GM21528 (cell line): ENCODE results near the gene ZNF566.
"Not testable (repeated sequence)": the region's sequence is repeated elsewhere in the genome, so short reads cannot be mapped to it uniquely, and the experiment has no call there.

ENCODE experiments used
- ATAC-seq: cut with Tn5 transposase; IDR thresholded peaks from one replicate; pipeline ENCODE4 v1.9.1; 2021; ENCODE audit warnings: mild to moderate bottlenecking, moderate library complexity; ENCODE audit not compliant: unreplicated experiment, low FRiP score

Gene ZNF566

DNA sequence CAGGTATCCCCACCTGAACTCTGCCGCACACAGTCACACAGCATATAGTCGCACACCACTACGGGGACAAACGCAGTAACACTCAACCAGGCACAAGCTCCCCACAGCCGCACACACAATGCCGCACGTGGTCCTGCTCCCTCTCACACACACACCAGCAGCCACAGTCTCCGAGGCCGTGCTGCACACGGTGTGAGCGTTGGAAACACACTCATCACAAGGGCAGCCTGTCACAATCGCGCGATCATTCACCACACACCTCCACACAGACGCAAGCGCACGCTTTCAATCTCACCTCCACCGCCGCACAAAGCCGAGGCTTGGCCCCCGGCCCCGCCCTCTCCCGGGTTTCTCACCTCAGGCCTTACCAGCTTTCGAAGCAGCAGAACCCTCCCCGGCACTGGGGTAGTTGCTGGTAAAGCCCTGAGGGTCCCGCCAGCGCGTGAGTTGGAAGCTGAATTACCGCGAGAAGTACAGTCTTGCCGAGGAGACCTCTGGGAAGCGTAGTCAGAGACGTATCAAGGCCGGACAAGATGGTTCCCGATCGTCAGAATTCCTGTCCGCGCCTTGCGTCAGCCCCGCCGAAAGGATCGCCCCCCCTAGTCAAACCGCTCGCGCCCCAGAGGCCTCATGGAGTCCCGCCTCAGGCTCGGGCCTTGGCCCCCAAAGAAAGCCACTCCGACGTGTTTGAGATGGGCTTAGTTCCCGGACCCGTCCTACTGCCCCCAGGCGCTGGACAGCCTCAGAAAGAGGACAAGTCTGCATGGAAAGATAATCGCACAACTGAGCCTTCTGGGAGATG is at the start of gene ZNF566:
Gene ZNF566, minus strand, starts transcription at position 444 of the 802 bp plus-strand sequence. CDS start 13,004 bp downstream, outside the sequence.
- peak; percentile 87 for ATAC-seq

DNA sequence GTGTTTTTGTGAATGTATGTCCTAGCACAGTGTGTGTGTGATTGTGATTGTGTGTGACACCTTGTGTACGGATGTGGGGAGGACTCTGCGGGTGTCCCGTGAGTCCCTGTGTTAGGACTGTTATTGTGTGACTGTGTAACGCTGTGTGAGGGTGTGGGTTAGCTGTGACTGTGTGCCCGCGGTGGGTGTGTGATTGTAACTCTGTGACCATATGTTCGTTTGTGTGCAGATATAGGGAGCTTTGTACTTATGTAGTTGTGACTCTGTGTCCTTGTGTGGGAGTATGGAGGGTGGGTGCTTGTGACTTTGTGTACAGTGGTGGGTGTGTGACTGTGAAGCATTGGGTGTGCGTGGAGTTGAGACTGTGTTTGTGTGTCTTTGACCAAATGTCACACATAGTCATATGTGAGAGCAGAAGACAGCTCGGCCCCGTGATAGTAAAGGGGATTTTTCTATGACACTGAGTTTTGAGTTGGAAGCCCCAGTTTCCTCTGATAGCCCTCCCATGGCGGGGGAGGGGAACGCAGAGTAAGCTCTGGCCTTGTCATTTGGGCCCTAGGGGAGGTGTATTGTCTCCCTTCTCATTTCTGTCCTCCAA is 39.7 kb upstream of the ZNF566 start:
- peak; percentile 16 for ATAC-seq

DNA sequence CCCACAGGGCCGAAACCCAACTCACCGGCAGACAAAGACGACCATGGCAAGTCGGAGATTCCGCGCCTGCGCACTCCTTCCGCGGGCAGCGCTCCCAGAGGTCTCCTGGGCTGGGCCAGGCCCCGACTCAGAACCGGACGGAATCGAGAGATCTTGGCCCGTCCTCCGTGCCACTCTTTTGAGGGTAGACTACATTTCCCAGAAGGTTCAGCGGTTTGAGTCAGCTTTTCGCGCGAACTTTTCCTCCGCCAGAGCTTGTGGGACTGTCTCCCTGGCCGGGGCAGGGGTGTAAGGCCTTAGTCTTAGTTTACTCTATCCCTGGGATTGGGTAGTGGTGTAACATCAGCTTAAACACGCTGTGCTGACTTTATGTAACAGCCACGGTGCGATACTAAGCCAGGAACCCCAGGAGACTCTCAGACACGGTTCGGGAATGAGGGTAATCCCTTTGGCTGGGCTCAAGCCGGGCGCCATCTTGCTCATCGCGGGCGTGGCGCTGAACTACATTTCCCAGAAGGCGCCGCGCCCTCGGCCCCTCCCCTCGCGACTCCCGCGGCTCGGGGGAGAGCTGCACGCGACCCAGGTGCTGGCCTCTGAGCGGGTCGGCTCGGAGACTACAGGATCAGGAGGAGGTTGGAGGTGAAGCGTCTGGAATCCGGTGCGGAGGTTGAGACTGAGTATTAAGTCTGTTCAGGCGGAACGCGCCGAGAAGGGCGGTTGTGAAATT is 39.0 kb upstream of the ZNF566 start, which contains the start of gene ZNF260:
Gene ZNF260, minus strand, starts transcription at position 78 of the 727 bp plus-strand sequence. CDS start 13,033 bp downstream, outside the sequence.
- ATAC-seq, result peak; percentile 85

DNA sequence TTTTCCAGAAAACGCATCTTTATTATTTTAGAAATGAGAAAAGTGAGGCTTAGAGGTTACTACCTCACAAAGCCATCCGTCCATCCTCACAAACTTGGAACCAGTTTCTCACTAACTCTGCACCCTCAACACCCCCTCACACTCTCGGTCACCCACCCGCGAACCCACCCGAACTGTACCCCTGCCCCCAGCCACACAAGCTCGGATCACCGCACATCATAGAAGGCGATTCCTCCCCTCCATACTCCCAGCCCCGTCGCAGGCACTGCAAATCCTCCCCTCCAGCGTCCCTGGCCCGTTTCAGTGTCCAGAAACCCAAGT is 38.5 kb upstream of the ZNF566 start:
- no peak for ATAC-seq

DNA sequence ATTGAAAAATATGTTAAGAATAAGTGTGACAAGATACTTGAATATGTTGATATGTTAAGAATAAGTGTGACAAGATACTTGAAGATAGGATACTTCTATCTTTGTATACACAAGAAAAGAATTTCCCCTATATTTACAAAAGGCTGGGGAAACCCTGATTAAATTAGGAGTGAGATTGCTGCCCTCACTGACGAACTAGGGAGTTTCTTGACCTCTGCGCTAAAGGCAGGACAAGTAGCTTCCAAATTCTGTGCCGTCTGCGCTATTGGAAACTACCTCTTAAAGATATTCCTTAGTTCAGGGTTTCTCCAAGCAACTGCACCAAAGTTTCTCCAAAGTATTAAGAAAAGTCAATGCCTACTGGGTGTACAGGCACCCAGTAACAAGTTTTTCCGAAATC is 38.0 kb upstream of the ZNF566 start:
- no peak for ATAC-seq

DNA sequence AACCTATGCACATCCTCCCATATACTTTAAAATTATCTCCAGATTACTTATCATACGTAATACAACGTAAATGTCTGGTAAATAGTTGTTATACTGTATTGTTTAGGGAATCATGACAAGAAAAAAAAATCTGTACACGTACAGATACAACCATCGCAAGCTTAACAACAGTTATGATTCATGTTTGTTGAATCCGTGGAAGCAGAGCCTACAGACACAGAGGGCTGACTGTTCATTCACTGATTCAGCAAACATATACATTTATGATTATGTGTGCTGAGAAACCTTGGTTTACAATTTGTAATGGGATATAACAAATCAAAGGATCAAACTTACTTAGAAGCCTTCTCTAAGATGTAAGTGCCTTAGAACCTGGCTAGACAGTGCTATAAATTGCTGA is 37.2 kb upstream of the ZNF566 start:
- ATAC-seq, result no peak

DNA sequence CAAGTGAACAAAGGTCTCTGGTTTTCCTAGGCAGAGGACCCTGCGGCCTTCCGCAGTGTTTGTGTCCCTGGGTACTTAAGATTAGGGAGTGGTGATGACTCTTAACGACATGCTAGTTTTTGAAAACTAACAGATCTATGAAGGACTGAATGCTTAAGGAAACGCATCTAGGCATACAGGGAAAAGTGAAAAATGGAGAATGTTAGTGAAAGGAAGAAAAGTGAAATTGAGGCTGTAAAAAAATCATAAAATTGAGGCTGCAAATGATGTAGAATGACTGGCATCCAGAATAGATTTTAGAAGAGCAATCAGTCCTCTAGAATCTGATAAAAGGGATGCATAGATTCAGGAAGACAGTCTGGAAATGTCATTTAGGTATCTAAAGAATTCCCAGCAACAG is 35.3 kb upstream of the ZNF566 start:
- ATAC-seq, result no peak

DNA sequence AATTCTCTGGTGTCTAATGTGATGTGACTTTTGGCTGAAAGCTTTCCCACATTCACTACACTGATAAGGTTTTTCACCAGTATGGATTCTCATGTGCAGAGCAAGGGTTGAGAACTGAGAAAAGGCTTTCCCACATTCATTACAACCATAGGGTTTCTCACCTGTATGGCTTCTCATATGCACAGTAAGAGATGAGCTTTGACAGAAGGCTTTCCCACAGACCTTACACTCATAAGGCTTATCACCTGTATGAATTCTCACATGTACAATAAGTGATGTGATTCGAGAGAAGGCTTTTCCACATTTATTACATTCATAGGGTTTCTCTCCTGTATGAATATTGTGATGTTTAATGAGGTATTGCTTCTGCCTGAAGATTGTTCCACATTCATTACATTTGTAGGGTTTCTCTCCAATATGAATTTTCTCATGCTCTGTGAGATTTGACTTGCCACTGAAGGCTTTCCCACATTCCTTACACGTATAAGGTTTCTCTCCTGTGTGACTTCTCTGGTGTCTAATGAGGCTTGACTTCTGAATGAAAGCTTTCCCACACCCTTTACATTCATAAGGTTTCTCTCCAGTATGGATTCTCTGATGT is 24.8 kb upstream of the ZNF566 start:
- no peak for ATAC-seq

DNA sequence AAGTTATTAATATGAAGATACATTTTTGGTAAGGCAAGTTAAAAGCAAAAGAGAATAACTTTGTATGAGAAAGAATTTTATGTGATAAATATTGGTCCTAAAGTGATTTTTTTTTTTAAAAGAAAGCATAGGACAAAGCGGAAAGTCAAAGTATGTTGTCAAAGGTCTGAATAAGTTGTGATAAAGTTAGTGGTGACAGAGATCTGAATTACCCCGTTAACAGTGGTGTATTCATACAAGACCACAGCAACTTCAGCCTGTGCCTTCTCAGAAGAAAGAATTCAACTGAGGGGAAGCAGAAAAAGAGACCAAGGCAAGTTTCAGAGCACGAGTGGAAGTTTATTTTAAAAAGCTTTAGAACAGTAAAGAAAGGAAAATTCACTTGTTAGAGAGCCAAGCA is 19.0 kb upstream of the ZNF566 start:
- no peak for ATAC-seq

DNA sequence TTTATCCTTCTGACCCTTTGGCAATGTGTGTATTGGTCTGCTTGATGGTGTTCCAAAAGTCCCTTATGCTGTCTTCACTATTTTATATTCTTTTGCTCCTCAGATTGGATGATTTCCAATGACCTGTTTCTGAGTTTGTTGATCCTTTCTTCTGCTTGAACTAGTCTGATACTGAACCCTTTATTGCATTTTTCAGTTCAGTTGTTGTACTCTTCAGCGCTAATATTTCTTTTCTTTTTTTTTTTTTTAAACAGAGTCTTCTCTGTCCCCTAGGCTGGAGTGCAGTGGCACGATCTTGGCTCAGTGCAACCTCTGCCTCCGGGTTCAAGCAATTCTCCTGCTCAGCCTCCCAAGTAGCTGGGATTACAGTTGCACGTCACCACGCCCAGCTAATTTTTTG is 12.6 kb upstream of the ZNF566 start:
- no peak for ATAC-seq

DNA sequence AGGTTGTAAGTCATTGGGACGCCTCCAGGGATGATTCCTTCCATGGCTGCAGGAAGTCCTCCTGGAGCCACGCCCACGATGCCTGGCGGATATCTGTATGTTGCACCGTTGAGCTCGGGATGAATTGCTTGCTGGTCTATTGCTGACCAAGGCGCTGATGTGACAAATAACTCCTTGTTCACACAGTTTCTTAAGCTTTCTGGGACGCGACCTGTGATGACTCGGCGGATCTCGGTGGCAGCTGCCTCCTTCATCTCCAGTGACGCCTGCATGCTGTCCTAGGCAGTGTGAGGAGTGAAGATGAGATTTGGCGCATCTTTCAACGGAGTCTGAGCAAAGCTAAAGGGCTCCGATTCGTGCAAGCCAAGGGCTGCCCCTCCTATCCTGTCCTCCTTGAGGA is 7.6 kb upstream of the ZNF566 start:
- no peak for ATAC-seq

DNA sequence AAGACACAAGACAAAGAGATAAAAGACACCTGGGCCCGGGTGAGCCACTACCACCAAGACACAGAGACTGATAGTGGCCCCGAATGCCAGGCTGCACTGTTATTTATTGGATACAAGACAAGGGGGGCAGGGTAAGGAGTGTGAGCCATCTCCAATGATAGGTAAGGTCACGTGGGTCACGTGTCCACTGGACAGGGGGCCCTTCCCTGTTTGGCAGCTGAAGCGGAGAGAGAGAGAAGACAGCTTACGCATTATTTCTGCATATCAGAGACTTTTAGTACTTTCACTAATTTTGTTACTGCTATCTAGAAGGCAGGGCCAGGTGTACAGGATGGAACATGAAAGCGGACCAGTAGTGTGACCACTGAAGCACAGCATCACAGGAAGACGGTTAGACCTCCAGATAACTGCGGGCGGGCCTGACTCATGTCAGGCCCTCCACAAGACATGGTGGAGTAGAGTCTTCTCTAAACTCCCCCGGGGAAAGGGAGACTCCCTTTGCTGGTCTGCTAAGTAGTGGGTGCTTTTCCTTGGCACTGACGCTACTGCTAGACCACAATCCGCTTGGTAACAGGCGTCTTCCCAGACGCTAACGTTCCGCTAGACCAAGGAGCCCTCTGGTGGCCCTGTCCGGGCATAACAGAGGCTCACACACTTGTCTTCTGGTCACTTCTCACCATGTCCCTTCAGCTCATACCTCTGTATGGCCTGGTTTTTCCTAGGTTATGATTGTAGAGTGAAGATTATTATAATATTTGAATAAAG is 3.5 kb upstream of the ZNF566 start:
- ATAC-seq, result not testable (repeated sequence)

DNA sequence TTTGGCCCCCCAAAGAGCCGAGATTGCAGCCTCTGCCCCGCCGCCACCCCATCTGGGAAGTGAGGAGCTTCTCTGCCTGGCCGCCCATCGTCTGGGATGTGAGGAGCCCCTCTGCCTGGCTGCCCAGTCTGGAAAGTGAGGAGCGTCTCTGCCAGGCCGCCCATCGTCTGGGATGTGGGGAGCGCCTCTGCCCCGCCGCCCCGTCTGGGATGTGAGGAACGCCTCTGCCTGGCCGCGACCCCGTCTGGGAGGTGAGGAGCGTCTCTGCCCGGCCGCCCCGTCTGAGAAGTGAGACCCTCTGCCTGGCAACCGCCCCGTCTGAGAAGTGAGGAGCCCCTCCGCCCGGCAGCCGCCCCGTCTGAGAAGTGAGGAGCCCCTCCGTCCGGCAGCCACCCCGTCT is 1.5 kb upstream of the ZNF566 start:
- not testable (repeated sequence) for ATAC-seq

DNA sequence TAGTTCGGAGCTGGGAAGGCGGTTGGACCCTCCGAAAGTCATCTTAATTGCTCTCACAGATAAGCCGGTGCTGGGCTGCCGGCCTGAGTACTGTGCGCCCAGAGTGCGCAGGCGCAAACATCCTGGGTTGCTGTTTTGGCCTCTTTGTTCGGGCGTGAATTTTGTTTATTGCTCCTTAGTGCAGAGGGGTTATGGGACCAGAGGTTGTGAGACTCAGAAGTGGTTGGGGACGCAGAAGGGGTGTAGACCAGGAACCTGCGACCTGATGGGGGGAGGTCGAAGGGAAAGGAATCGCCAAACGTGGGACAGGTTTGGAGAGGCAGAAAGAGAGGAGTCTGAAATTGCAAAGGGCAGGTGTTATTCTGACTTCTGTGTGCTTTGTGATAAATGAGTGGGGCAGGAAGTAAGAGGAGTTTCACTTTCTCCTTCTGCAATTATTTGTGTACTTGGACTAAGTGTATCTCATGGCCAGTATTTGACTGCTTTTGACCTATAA is 607 bp upstream of the ZNF566 start:
- peak; percentile 53 for ATAC-seq

DNA sequence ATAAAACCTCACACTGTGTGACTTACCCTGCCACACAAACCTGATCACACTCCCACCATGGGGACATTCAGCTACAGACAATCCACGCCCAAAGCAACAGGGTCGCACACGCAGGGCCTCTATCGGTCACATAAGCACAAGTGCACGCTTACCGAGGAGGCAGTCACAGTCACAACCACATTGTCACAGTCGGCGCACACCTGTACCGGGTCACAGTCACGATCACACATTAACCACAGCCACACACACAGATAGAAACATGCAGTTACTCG is 579 bp downstream of the ZNF566 start:
- ATAC-seq, result peak; percentile 30

DNA sequence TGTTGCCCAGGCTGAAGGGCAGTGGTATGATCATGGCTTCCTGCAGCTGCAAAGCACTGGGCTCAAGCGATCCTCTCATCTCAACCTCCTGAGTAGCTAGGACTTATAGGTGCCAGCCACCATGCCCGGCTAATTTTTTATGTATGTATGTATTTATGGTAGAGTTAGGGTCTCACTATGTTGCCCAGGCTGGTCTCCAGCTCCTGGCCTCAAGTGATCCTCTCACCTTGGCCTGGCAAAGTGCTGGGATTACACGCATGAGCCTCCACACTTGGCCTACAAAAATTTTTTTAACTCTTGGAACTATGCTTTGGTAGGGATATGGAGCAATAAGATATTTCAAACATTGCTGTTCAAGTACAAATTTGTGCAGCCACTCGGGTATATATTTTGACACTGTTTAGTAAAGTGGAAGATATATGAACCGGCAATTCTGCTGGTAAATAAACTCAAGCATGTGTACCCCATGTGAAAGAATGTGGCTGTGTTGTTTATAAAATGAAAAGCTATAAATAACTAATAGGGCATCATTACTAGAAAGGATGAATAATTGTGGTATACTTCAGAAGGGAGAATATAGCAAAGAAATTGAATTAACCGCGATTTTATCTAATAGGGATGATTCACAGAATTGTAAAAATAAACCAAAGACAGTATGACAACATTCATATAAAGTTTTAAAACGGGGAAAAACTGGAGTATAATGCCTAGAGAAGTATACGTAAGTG is 1.1 kb downstream of the ZNF566 start:
- no peak for ATAC-seq

DNA sequence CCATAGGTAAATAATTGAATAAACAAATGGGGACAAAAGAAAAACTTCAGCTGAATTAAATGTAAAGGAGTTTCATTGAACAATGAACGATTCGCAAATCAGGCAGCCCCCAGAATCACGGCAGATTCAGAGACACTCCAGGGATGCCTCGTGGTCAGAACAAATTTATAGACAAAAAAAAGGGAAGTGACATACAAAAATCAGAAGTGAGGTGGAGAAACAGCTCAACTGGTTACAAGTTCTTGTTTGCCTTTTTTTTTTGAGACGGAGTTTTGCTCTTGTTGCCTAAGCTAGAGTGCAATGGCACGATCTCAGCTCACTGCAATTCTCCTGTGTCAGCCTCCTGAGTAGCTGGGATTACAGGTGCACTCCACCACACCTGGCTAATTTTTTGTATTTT is 5.7 kb downstream of the ZNF566 start:
- ATAC-seq, result no peak

DNA sequence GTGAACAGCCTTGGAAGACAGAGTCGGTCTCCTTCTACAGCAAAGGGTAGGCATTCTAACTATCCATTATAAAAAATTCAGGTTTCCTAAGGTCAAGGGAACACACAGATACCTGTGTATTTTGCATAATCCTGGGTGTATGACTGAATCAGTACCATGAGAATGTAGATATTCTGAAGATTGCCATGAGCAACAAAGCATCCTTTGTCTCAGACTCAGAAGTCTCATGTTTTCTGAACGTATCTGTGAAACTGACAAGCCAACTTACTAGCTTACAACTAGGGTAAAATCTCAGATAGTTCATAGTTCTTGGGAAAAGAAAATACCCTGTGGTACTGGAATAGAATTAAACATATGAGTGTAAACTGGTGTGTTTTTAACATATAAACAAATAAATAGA is 6.5 kb downstream of the ZNF566 start:
- ATAC-seq, result no peak

DNA sequence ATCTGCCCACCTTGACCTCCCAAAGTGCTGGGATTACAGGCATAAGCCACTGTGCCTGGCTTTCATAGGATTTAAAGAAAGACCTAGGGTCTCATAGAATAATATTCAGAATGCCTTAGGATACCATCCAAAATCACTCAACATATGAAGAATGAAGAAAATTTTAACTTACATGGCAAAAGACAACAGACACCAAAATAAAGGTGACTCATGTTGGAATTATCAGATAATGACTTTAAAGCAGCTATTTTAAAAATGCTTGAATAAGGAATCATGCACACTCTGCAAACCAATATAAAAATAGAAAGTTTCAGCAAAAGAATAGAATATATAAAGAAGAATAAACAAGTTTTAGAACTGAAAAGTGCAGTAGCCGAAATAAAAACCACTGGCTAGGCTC is 29.3 kb downstream of the ZNF566 start:
- no peak for ATAC-seq

DNA sequence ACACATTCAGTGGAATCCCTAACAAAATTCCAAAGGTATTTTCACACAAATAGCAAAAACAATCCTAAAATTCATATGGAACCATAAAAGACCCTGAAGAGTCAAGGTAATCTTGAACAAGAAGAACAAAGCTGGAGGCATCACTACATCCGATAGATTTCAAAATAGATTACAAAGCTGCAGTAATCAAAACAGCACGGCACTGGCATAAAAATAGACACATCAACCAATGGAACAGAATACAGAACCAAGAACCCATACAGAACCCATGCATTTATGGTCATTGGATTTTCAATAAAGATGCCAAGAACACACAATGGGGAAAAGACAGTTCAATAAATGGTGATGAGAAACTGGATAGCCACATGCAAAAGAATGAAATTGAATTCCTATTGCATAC is 32.5 kb downstream of the ZNF566 start:
- no peak for ATAC-seq
